ENCODE data around the gene PDE6G.

PDE6G gene

GRCh38 chr17:81686614-81687013 is 30.3 kb upstream of the PDE6G start:
- no peak for DNase-seq

DNA sequence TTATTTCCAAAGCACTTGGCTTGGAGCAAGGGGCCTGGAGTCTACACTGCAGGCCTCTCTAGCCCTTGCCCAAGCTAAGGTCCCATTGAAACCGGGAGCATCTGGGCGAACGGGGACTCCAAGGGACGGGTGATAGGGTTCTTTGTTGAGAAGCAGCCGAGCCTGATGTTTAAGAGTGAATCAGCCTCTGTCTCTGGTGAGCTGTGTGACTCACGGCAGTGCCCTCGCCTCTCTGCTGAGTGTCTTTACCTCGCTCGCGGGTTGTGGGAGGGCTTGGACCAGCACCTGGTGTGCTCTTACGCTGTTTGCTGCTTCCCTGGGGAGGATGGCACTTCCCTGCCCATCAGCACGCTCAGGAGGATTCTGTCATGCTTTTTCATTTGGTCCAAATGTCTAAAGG is 28.8 kb upstream of the PDE6G start:
- peak; percentile 46 for DNase-seq

DNA sequence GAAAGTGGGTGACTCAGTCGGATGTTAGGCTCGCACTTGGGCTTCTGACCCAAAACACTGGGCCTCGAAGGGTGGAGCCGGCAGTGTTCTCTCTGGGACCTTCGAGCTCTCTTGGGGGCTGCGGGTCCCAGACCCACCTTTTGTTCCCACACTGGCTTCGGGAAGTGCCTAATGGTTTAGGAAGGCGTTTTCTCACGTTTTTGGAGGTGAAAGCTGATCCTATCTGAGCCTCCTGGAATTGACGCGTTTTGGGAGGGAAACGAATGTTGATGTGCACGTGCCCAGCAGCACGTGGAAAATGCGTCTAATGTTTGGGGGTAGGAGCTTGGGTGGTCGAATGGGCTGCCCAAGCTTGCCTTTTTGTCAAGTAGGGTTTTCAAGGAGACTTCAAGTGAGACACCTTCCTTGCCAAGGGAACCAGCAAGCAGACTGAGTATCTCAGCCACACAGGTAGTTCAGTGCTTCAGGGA is 28.1 kb upstream of the PDE6G start:
- peak; percentile 30 for DNase-seq

DNA sequence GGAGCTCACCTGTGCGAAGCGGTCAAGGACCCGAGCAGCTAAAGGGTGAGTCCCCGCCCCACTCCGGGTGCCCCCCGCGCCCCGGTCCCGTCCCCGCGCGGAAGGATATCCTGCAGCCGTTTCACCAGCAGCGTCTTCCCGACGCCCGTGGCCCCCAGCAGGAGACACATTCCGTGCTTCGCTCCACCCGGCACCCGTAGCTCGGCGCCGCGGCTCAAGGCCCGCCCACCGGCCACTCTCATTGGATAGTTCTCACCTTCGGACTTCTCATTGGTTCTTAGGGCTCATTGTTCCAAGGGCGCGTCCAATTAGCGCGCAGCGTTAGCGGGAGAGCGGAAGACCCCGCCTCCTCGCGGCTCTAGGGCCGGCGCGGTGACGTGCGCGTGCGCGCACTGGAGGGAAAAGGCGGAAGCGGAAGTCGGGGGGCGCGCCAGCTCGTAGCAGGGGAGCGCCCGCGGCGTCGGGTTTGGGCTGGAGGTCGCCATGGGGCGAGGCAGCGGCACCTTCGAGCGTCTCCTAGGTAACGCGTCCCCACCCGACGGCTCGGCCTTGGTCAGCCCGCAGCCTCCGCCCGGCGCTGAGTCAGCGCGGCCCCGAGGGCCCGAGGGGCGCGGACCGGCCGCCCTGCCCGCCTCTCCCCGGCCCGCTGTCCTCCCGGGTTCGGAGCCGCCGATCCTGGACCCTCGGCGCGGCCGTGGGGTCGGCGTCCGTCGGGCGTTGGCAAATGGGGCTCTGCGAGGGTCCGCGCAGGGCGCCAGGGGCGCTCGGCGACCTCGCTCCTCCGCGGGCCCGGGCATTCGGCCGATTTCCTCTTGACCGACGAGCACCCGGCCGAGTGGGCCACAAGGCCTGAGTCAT is 27.5 kb upstream of the PDE6G start, which contains the start of the genes ARL16 and HGS:
TSS of gene ARL16 (minus strand) at position 214 of the 858 bp plus-strand sequence. CDS start at position 170, 44 bp downstream.
TSS of gene HGS (plus strand) at position 428 of the 858 bp plus-strand sequence. CDS start at position 484, 56 bp downstream.
- DNase-seq, result peak; percentile 98

- no peak for DNase-seq
Measured at GRCh38 chr17:81683208-81683583, 26.9 kb upstream of the PDE6G start.

DNA sequence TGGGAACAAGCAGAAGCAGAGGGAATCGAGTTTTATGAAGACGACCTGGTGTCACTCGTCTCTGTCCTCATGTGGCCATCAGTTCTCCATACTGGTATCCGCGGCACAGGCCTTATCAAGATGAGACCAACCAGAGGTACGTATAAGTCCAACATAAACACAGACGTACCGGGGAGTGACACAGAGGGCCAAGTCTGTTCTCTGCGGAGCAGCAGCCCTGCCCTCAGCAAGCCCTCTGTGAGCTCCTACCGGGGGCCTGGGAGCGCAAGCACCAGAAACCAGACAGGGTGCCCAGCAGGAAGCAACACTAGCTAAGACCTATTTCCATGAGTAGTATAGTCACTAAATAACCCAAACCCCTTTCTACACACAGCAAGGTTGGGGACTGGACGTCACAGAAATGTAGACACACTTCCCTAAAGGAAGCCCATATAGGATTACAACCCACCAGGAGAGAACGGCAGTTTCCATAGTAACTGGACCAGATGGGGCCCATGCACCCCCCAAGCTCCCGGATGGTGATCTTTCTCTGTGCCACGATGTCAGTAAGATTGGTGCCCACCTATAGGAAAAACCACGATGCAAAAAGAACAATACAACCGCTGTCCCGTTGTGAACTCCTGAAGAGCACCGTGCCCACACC is 26.3 kb upstream of the PDE6G start:
- DNase-seq, result peak; percentile 41

- no peak for DNase-seq
Measured at GRCh38 chr17:81681672-81682071, 25.3 kb upstream of the PDE6G start.

DNA sequence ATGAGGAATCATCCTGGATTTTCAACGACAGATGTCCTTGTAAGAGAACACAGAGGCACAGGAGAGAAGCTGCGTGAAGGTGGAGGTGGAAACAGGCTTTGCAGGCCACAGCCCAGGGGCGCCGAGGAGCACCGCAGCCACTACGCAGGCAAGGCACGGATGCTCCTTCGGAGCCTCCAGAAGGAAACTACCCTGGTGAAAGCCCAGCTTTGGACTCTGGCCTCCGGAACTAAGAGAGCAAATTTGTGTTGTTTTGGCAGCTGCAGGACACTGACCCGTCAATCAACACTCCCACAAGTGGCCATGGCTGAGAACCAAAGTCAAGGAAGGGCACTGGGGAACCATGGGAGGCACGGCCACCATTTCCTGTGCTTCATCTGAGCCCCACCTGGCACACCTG is 23.8 kb upstream of the PDE6G start:
- DNase-seq, result no peak

DNA sequence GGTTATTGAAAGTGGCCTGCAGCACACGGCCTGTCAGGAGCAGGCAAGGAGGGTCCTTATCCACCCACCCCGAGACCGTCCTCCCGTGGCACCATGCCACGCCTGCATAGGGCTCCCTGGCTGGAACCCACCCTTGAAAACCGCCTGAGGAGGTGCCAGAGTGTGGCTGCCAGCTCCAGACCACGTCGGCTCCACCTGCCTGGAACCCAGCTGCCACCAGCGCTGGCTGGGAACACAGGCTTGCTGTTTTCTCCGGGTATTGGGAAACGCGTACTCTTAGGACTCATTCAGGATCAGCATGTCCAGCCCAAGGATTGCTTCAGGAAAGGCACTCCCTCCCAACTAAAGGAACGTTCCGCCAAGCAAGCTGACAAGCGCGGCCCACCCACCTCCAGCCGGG is 20.6 kb upstream of the PDE6G start:
- no peak for DNase-seq

DNA sequence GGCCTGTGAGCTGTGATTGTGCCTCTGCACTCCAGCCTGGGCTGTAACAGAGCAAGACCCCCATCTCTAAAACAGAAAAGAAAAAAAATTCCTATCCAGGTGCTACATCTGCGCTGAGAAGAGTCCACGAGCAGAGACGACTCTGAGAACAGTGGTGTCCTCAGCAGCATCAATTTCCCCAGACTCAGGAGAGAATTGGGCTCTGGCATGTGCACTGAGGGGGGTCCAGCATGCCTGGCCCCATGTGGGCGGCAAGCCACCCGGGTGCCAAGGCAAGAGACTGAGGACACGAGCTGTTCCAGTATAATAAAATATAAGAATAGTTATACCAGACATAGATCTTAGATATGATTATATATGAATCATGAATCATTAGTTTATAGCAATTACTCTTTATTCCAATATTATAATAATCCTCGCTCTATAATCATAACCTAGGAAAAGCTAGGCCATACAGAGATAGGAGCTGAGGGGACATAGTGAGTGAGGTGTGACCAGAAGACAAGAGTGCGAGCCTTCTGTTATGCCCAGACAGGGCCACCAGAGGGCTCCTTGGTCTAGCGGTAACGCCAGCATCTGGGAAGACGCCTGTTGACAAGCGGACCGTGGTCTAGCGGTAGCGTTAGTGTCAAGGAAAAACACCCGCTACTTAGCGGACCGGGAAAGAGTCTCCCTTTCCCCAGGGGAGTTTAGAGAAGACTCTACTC is 19.3 kb upstream of the PDE6G start:
- peak; percentile 50 for DNase-seq

GRCh38 chr17:81673561-81674258 is 17.4 kb upstream of the PDE6G start:
- DNase-seq, result no peak

DNA sequence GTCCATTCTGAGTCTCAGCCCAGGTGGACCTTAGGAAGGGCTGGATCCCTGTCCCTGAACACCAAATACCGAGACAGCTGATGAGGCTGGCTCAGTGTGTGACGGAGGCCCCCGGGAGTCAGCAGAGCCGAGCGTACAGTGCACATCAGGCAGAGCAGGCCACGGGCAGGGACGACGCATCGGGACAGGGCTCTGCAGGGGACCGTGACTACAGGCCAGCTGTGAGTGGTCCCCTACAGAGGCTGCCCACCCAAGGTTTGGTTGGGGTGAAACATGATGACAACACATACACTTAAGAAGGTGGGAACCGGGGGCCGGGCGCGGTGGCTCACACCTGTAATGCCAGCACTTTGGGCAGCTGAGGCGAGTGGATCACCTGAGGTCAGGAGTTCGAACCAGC is 16.6 kb upstream of the PDE6G start:
- no peak for DNase-seq

DNA sequence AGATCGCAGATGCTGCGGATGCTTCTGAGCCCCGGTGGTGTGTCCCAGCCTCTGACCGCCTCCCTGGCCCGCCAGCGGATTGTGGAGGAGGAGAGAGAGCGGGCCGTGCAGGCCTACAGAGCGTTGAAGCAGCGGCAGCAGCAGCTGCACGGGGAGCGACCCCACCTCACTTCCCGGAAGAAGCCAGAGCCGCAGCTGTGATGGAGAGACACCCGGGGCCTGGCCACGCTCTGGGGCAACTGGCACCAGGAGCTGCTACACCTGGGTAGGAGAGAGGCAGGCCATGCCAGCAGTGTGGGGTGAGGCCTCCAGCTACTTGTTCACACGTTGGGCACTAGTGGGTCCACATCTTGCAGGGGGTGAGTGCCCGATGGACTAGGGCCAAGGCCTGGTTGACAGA is 16.2 kb upstream of the PDE6G start:
- DNase-seq, result no peak

DNA sequence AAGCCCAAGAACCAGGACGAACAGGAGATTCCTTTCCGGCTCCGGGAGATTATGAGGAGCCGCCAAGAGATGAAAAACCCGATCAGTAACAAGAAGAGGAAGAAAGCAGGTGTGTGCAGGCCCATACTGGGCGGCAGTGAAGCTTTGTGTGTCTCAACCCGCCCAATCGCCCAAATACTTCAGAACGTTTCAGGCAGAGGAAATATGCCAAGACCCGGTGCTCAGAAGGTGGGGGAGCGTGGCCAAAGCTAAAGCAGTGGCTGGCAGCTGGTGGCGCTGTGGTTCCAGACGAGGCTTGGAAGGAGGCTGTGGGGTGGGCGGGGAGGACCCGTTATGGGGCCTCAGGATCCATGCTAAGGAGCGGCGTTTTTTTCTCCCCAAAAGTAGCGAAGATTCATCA is 11.4 kb upstream of the PDE6G start:
- DNase-seq, result no peak

DNA sequence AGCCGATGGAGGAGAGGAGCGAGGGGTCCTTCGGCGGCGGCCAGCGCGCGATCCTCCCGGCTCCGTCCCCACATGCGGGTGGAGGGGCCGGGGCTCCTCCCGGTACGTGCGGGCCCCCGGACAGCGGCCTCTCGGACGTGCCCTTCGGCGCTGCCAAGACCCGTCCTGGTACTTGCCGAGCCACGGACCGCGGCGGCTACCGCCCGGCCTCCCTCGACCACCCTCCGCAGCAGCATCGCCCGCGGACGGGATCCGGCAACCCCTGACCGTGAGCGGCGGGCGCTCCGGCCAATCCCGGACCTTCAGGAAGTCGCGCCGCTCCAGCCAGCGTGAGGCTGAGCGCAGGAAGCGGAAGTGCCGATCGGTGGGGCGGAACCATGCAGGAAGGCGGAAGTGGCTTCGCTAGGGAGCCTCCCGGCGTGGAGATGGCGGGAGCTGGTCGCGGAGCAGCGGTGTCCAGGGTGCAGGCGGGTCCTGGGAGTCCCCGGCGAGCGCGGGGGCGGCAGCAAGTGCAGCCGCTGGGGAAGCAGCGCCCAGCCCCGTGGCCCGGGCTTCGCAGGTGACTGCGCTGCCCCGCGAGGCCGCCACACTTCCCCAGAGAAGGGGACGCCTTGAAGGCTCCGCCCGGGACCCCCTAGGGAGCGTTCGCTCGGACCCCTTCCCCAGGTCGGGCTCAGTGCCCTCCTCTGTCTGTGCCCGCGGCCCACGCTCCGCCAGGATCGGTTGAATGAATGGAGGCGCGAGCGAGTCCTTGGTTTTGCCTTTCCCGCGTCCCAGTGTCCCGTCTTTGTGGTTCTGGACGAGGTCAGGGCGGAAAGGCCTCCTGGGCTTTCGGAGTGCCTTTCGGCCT is 10.2 kb upstream of the PDE6G start, which contains the start of the genes CCDC137 and OXLD1:
TSS of gene CCDC137 (plus strand) at position 396 of the 850 bp plus-strand sequence. CDS start at position 426, 30 bp downstream.
TSS of gene OXLD1 (minus strand) at position 264 of the 850 bp plus-strand sequence. CDS start at position 236, 28 bp downstream.
- peak; percentile 94 for DNase-seq

DNA sequence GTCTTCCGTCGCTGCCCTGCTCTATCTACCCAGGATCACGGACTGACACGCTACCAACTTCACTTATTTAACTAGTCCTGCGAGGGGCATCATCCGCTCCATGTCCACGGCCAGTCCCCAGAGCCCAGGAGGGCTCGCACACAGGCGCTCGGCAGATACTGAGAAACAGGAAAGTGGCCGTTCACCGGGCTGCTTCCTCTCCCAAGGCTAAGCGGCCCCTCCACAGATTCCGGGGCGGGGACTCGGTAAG is 9.7 kb upstream of the PDE6G start:
- DNase-seq, result no peak

- no peak for DNase-seq
Measured at GRCh38 chr17:81665205-81666091, 9.1 kb upstream of the PDE6G start.

DNA sequence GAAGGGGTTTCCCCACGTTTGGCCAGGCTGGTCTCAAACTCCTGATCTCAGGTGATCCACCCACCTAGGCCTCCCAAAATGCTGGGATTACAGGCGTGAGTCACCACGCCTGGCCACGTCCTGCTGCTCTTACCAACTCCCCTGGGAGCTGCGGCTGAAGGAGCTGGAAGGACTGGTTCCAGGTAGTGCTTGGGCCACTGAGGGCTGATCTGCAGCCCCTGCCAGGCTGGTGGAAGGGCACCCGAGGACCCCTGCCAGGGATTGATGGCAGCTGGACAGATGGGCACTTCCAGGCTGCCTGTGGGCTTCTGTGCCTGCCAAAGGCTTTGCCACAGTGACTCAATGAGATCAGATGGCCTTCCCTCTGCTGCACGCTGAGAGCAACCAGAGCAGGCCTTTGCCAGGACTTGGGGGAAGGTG is 7.7 kb upstream of the PDE6G start:
- DNase-seq, result no peak

GRCh38 chr17:81662002-81662401 is 5.7 kb upstream of the PDE6G start:
- no peak for DNase-seq

DNA sequence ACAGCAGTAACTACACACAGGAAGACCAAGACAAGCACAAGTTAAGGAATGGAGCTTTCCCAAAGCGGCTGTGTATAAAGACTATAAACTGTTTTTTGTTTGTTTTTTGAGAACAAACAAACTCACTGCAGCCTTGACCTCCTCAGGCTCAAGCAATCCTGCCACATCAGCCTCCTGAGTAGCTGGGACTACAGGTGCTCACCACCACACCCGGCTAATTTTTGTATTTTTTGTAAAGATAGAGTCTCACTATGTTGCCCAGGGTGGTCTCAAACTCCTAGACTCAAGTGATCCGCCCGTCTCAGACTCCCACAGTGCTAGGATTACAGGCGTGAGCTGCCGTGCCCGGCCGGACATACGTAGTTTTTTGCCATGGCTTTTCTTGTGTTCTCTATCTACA is 4.1 kb upstream of the PDE6G start:
- DNase-seq, result no peak

- DNase-seq, result peak; percentile 23
Measured at GRCh38 chr17:81659038-81659437, 2.7 kb upstream of the PDE6G start.

All from MV-4-11 (cell line).